NCI-H1436 (cell line): ENCODE data around the gene BTN1A1.
"Not testable (repeated sequence)": the region's sequence is repeated elsewhere in the genome, so short reads cannot be mapped to it uniquely, and the experiment has no call there.

Experiments used
- DNase-seq: peaks from one replicate; lab custom pipeline; 2025; lab: John Stamatoyannopoulos, UW

BTN1A1 gene

GRCh38 chr6:26537846-26538571 is 37.9 kb downstream of the BTN1A1 start, which contains the start of gene HMGN4:
TSS of gene HMGN4 (plus strand) at chr6:26538366. CDS start at chr6:26545207, 6,841 bp downstream.
- peak; percentile 74 for DNase-seq

DNA sequence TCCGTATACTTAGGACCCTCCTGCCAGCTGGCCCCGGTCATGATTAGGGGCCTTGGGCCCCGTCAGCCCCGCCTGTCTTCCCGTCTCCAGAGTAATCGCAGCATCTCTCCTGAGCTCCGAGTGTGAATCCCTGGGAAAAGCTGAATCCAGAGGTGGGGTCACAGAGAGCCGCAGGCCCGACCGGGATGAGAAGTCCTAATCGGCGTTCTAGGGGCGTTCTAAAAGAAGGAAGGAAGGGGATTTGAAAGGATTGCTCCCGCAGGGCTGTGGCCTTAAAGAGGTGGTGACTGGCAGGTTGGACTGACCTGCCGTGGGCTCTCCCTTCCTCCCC is 38.4 kb downstream of the BTN1A1 start:
- DNase-seq = no peak

- no peak for DNase-seq
These were observed 39.0 kb downstream of the BTN1A1 start for GRCh38 chr6:26539071-26539615.

DNA sequence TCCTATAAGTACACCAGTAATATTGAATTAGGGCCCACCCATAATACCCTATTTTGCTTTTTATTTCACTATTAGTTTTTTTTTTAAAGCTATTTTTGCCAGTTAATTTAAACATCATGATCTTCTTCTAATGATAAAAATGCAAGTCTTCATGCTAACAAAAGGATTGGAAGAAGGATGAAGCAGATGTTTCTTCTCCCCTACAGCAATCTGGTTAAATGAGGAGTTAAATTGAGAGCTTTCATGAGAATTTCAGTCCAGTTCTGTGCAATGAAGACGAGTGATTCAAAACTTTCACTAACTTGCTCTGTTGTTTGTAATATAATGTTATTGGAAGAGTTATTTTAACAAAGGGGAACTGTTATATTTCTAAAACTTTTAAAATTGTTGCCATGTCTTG is 41.5 kb downstream of the BTN1A1 start:
- DNase-seq = no peak

- DNase-seq = no peak
These were observed 43.9 kb downstream of the BTN1A1 start for GRCh38 chr6:26543953-26544352.

DNA sequence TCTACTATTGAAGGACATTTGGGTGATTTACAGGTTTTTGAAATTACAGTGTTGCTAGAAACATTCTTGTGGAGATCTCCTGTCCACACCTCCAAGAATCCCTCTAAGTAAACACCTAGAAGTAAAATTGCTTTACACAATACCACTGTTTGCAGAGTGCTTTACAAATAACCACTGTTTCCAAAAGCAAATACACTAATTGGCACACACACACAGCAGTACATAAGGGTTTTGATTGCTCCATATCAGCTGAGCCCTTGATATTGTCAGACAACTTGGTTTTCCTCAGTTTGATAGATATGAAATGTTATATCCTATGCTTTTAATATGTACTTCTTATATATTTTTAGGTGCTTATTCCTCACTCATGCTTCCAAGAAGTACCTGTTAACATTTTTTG is 44.4 kb downstream of the BTN1A1 start:
- DNase-seq = no peak

- DNase-seq = no peak
These were observed 45.5 kb downstream of the BTN1A1 start for GRCh38 chr6:26545627-26546026.

GRCh38 chr6:26547363-26547762 is 47.3 kb downstream of the BTN1A1 start:
- not testable (repeated sequence) for DNase-seq

DNA sequence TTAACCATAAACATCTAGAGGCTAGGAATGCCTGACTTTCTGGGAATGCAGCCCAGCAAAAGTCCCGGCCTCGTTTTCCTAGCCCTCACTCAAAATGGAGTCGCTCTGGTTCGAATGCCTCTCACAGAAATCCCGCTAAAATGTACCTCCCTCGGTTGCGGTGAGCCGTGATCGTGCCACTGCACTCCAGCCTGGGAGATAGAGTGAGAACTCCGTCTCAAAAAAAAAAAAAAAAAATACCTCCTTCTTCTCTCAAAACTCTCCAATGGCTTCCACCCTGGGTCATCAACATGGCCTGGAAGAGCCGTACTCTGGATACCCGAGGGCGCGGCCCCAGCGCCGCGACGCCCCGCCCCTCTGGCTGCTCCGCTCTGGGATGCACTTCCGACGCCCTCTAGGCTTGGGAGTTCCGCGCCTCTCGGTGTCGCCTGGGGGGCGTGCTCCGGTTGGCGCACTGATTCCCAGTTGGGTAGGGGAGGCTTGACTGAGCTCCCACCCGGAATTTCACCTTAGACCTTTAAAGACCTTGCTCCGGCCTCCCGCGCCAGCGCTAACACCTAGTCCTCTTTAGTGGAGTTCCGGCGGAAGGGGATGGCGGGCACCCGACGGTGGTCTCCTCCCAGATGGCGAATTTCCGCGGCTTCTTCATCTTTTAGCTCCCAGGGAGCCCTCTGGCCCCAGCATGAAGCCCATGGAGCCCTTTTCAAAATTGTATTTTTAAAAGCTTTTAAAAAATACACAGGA is 50.3 kb downstream of the BTN1A1 start:
- peak; percentile 50 for DNase-seq

DNA sequence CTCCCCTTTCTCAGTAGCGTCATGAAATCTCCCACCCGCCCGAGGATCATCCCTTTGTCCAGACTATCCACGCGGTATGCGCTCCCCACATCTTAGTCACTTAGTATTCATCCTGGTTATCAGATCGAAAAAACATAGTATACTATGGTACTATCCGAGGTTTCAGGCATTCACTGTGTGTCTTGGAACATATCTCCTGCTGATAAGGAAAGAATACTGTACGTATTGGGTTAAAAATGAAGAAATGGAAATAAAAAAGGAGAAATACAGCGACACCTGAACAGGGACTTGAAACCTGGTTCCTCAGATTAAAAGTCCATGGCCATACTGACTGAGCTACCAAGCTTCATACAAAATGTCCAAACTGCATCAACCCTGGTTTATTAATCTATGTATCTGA is 52.1 kb downstream of the BTN1A1 start:
- DNase-seq = no peak

DNA sequence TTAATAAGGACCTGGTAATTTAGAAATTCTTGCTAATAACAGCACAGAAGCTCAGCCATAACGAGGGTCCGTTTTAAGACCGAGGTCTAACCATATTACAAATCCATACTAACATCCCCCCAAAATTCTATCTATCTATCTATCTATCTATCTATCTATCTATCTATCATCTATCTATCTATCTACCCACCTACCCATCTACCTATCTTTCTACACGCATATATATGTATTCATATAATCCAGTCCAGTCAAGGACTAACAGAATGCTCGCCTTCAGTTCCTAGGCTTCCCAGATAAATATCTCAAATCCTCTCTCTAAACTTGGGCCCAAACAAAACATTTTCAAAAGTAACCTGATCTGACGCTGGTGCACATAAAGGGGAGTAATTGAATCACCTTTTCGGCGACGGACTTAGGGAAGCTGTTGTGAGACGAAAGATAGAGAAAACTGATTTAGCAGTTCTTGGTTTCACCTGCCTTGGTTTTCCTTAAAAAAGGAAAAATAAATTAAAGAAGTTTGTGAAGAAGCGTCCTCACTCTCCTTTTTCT is 52.6 kb downstream of the BTN1A1 start:
- DNase-seq = no peak

DNA sequence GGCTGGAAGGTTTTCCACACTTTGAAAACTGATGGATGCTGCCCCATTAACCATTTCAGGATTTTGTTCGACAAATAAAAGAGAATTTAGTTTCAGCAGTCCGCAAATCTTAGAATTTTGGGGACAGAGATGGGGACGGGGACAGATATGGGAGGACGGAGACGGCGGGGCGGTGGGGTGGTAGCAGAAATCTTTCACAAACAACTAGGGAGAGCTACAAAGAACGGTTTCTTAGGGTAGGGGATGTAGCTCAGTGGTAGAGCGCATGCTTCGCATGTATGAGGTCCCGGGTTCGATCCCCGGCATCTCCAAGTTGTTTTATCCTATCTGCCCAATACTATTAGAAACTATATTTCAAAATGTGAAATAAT is 53.1 kb downstream of the BTN1A1 start:
- peak; percentile 75 for DNase-seq

DNA sequence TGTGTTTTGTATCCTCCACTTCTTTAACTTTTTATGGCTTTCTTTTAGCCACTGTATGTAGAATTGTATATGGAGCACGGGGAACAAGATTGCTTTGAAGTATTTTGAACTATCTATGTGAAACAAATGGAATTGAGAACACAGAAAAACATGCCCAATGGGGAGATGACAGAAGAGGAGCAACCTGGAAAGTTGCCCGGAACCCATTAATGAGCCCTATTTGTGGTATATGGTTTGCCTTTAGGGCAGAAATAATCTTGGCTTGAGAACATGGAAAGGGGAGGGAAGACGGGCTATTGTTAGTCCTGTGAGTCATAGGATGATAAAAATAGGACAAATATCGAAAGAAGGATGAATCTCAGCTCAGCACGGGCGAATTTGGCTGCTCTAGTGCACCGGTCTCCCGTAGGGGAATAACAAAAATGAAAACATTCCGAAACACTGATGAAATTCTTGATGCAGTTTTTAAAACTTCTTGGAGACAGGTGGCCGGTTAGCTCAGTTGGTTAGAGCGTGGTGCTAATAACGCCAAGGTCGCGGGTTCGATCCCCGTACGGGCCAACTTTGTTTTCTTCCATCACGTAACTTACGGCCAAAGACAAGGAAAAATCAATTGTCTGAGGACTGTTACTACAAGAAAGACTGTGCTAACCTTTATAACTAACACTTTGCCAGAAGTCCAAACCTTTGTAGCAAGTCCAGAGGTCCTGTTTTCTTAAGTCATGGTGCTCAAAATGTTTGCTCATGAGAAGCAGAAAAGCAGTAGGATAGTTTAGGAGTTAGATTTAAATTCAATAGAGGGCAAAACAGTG is 53.7 kb downstream of the BTN1A1 start:
- DNase-seq = peak; percentile 73

GRCh38 chr6:26554447-26554696 is 54.3 kb downstream of the BTN1A1 start:
- no peak for DNase-seq

- no peak for DNase-seq
These were observed 54.8 kb downstream of the BTN1A1 start for GRCh38 chr6:26554697-26555504.

DNA sequence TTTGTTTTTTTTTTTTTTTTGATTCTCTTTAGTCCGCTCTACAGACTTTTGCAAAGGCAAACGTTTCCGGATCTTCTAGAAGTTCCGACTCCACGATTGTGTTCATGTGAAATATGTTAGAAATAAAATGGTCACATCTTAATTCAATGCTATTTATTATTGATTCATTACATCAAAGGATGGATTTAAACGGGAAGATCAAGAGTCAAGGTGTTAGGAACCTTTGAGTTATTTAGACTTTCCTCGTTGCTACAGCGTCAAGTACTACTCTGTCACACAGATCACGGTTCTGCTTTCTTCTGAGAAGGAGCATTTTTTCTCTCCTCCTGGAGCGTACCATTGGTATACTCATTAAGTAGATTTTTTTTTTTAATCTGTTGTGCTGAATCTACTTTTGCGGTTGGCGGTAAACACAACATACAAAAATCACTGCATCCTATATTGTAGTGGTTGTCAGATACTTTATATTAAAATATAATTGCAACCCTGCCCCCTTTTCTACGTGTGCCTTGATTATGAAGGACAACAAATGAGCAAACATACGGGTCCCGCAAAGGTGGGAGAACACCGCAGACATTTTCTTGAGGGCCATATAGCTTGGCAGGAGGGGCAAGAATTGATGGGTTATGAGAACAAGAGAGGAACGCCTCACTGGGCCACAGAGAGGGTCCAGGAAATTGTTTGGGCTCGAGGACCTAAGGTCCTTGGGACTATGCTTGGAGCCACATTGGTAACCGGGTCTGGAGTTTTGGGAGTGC is 55.6 kb downstream of the BTN1A1 start:
- DNase-seq = no peak

- peak; percentile 37 for DNase-seq
These were observed 56.4 kb downstream of the BTN1A1 start for GRCh38 chr6:26556263-26557070.
